Body of pancreas (tissue), 4 donors: ENCODE results near the gene TAF4B.

ENCODE experiments used
- CTCF ChIP-seq, 7 experiments: fragments of 450-650 bp in 4 of 7; fragments of 200-600 bp in 3 of 7; sonication (generic) in 3 of 7; IDR thresholded peaks; one replicate each; pipeline ENCODE4 v1.5.1; 2016 to 2019; ENCODE audit warnings: antibody characterized with exemption in 7 of 7
- POLR2A ChIP-seq, 3 donors: fragments of 450-650 bp; IDR thresholded peaks; one replicate each; pipeline ENCODE4 v1.6.1; 2016; ENCODE audit warnings: antibody characterized with exemption in 3 of 3, mild to moderate bottlenecking in 2 of 3

GRCh38 chr18:26434887-26435286 is 208.6 kb downstream of the TAF4B start:
- TF ChIP-seq CTCF (IDR thresholded peaks at IDR 0.05) (no peak), POLR2A (IDR thresholded peaks at IDR 0.05) (no peak)
